ENCODE results near the gene VASH2. TPM values are rescaled to one million over a fixed set of nuclear protein-coding genes. Genes with fewer than 3 reads are reported as not detected.

The VASH2 gene
- total RNA-seq, 1 donor from 2014 or later = 4.2 TPM

GRCh38 chr1:212915245-212916091 is 34.9 kb upstream of the VASH2 start:
- DNase-seq (ENCODE audit: extremely low spot score in 2 of 2) = no peak
- TF ChIP-seq CTCF (IDR thresholded peaks at IDR 0.05) (no peak), POLR2AphosphoS5 (IDR thresholded peaks at IDR 0.05; ENCODE audit: insufficient read depth in 1 of 2, low read depth in 1 of 2) (no peak), POLR2A (IDR thresholded peaks at IDR 0.05) (no peak)

DNA sequence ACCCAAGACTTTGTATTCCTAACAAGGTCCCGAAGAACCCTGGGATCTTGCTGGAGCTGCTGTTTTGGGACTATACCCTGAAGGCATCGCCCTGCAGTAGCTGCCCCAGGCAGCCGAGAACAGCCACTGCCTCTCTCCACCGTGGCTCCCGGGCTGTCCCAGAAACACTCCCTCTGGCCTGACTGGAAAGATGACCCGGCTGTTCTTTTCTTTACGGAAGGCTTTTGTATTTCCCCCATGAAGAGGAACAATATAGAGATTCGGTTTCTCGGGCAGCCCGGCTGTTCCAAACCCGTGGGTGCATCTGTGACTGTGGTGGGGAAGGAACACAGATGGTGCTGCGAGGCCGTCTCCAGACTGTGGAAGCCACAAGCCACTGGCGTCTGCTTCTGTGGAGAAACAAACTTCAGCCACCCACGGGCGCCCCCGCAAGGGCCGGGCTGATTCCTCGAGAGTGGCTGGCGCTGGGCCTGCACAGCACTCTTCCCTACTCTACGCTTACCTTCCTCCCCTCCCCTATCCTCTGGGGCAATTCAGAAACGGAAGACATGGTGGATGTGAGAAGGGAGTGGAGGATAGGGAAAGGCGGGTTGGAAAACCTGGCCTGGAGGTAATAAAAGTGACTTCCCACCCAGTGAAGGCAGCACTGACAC is 33.7 kb upstream of the VASH2 start:
- Histone ChIP-seq H3K27me3 (no peaks in the 10 kb centered on the region), H3K9me3 (no peaks in the 10 kb centered on the region), H3K27ac (no peak overlapping the region), H3K4me1 (peaks cover 9% of the 10 kb centered on the region), H3K4me3 (no peak overlapping the region), H3K36me3 (no peaks in the 10 kb centered on the region)
- intact Hi-C loops (cut with DNase I) = no loop called here
- no peak for TF ChIP-seq CTCF (IDR thresholded peaks at IDR 0.05)
- no peak for TF ChIP-seq POLR2AphosphoS5 (IDR thresholded peaks at IDR 0.05; ENCODE audit: insufficient read depth in 1 of 2, low read depth in 1 of 2)
- TF ChIP-seq POLR2A (IDR thresholded peaks at IDR 0.05) = no peak
- DNase-seq (ENCODE audit: extremely low spot score in 2 of 2) = peak in 1 of 2 donors; percentile 34

More at GRCh38 chr1:212915245-212916091, 34.9 kb upstream of the VASH2 start:
- H3K27me3 ChIP-seq = no peaks in the 10 kb centered on the region
- H3K4me3 ChIP-seq = no peak overlapping the region
- intact Hi-C loops (cut with DNase I) = no loop called here
- peaks cover 9% of the 10 kb centered on the region for H3K4me1 ChIP-seq
- H3K27ac ChIP-seq = no peak overlapping the region
- no peaks in the 10 kb centered on the region for H3K36me3 ChIP-seq
- H3K9me3 ChIP-seq = no peaks in the 10 kb centered on the region

- DNase-seq (ENCODE audit: extremely low spot score in 2 of 2) = no peak
- no peaks in the 10 kb centered on the region for H3K36me3 ChIP-seq
- H3K9me3 ChIP-seq = no peaks in the 10 kb centered on the region
- no peaks in the 10 kb centered on the region for H3K27me3 ChIP-seq
- peaks cover 9% of the 10 kb centered on the region for H3K4me1 ChIP-seq
- intact Hi-C loops (cut with DNase I) = no loop called here
- TF ChIP-seq POLR2AphosphoS5 (IDR thresholded peaks at IDR 0.05; ENCODE audit: insufficient read depth in 1 of 2, low read depth in 1 of 2) (no peak), POLR2A (IDR thresholded peaks at IDR 0.05) (no peak), CTCF (IDR thresholded peaks at IDR 0.05) (no peak)
- H3K27ac ChIP-seq = no peak overlapping the region
- no peak overlapping the region for H3K4me3 ChIP-seq
Observed at GRCh38 chr1:212917134-212917485, 33.2 kb upstream of the VASH2 start.

DNA sequence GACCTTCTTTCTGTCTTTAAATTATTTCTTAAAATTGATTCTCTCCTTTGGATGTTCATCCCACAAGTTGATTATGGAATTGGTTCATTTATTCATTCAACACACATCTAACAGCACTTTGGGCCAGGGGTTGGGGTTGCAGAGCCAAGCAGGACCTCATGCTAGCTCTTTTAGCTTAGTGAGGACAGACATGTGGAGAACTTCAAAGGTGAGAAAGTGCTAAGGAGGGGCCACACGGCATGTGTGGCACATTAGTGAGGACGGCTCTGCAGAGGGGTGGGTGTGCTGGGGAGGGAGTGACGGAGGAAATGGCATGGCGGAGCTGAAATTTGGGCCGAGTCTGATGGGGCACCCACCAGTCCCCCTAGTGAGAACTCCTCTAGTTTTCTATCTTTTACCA is 32.5 kb upstream of the VASH2 start:
- Histone ChIP-seq H3K9me3 (no peaks in the 10 kb centered on the region), H3K4me3 (no peak overlapping the region), H3K27me3 (no peaks in the 10 kb centered on the region), H3K27ac (no peak overlapping the region), H3K4me1 (peaks cover 9% of the 10 kb centered on the region), H3K36me3 (no peaks in the 10 kb centered on the region)
- DNase-seq (ENCODE audit: extremely low spot score in 2 of 2) = peak in 1 of 2 donors; percentile 25
- intact Hi-C loops (cut with DNase I) = no loop called here
- TF ChIP-seq POLR2A (IDR thresholded peaks at IDR 0.05) (no peak), POLR2AphosphoS5 (IDR thresholded peaks at IDR 0.05; ENCODE audit: insufficient read depth in 1 of 2, low read depth in 1 of 2) (no peak), CTCF (IDR thresholded peaks at IDR 0.05) (no peak)

GRCh38 chr1:212918824-212919223 is 31.5 kb upstream of the VASH2 start:
- Histone ChIP-seq H3K9me3 (no peaks in the 10 kb centered on the region), H3K27me3 (no peaks in the 10 kb centered on the region), H3K36me3 (no peaks in the 10 kb centered on the region), H3K27ac (no peak overlapping the region), H3K4me1 (peaks cover 9% of the 10 kb centered on the region), H3K4me3 (no peak overlapping the region)
- peak in 1 of 2 donors; percentile 88 for DNase-seq (ENCODE audit: extremely low spot score in 2 of 2)
- intact Hi-C loops (cut with DNase I) = no loop called here
- no peak for TF ChIP-seq POLR2A (IDR thresholded peaks at IDR 0.05)
- TF ChIP-seq CTCF (IDR thresholded peaks at IDR 0.05) = no peak
- TF ChIP-seq POLR2AphosphoS5 (IDR thresholded peaks at IDR 0.05; ENCODE audit: insufficient read depth in 1 of 2, low read depth in 1 of 2) = no peak

Data from vagina (tissue), 2 donors.